DOHH2 (cell line): ENCODE results near the gene EIF4A3.

Experiments
- H3F3A ChIP-seq: fragments of 200-600 bp; sonication (generic), shearing (Covaris generic); 2 replicates; pipeline ENCODE4 v1.6.0; 2016; ENCODE audit warnings: antibody characterized with exemption, mild to moderate bottlenecking; ENCODE audit not compliant: control insufficient read depth, insufficient read depth
- H3K27ac ChIP-seq: fragments of 200-600 bp; sonication (generic); 2 replicates; pipeline ENCODE4 v1.5.1; 2014; ENCODE audit warnings: low read depth, mild to moderate bottlenecking, low read length, moderate library complexity
- H3K27me3 ChIP-seq: fragments of 200-600 bp; sonication (generic); 2 replicates; pipeline ENCODE4 v1.6.1; 2014; ENCODE audit warnings: mild to moderate bottlenecking, low read length, mixed read lengths; ENCODE audit not compliant: control insufficient read depth
- H3K36me3 ChIP-seq: fragments of 200-600 bp; sonication (generic); 2 replicates; pipeline ENCODE4 v1.6.1; 2014; ENCODE audit warnings: mild to moderate bottlenecking, low read length, moderate library complexity, mixed read lengths; ENCODE audit not compliant: control insufficient read depth
- H3K4me1 ChIP-seq: fragments of 200-600 bp; sonication (generic); 2 replicates; pipeline ENCODE4 v1.6.1; 2014; ENCODE audit warnings: mild to moderate bottlenecking, low read length, mixed read lengths; ENCODE audit not compliant: control insufficient read depth
- H3K4me2 ChIP-seq: fragments of 200-600 bp; sonication (generic); 2 replicates; pipeline ENCODE4 v1.6.0; 2014; ENCODE audit warnings: mild to moderate bottlenecking, low read length, moderate library complexity
- H3K4me3 ChIP-seq: fragments of 200-600 bp; sonication (generic); 2 replicates; pipeline ENCODE4 v1.5.1; 2014; ENCODE audit warnings: mild to moderate bottlenecking, low read length, mixed read lengths
- H3K79me2 ChIP-seq: fragments of 200-600 bp; sonication (generic); 2 replicates; pipeline ENCODE4 v1.6.1; 2014; ENCODE audit warnings: mild to moderate bottlenecking, low read length, mixed read lengths; ENCODE audit not compliant: control insufficient read depth
- H3K9me2 ChIP-seq: fragments of 200-600 bp; sonication (generic); replicated peaks from 2 replicates; pipeline ENCODE4 v1.6.1; 2014; ENCODE audit warnings: mild to moderate bottlenecking, low read length, mixed read lengths; ENCODE audit not compliant: control insufficient read depth
- H3K9me3 ChIP-seq: fragments of 200-600 bp; sonication (generic); 2 replicates; pipeline ENCODE4 v1.6.1; 2014; ENCODE audit warnings: antibody characterized with exemption, low read length, mixed read lengths; ENCODE audit not compliant: control insufficient read depth, insufficient read depth
- H4K20me1 ChIP-seq: fragments of 200-600 bp; sonication (generic); 2 replicates; pipeline ENCODE4 v1.6.0; 2014; ENCODE audit warnings: low read depth, mild to moderate bottlenecking, antibody characterized with exemption, low read length, moderate library complexity; ENCODE audit not compliant: control insufficient read depth, insufficient read depth
- EZH2phosphoT487 ChIP-seq: fragments of 200-600 bp; sonication (generic); IDR thresholded peaks from 2 replicates; pipeline ENCODE4 v1.6.1; 2017; ENCODE audit warnings: borderline replicate concordance, mild to moderate bottlenecking, antibody characterized with exemption, low read length, moderate library complexity, mixed read lengths
- TF ChIP-seq, protein P1 (sequence below): fragments of 200-600 bp; sonication (generic); IDR thresholded peaks from one replicate; pipeline ENCODE4 v1.5.1; 2014; ENCODE audit warnings: antibody characterized with exemption, mild to moderate bottlenecking, low read depth, low read length; ENCODE audit not compliant: poor library complexity, severe bottlenecking

EIF4A3 gene

DNA sequence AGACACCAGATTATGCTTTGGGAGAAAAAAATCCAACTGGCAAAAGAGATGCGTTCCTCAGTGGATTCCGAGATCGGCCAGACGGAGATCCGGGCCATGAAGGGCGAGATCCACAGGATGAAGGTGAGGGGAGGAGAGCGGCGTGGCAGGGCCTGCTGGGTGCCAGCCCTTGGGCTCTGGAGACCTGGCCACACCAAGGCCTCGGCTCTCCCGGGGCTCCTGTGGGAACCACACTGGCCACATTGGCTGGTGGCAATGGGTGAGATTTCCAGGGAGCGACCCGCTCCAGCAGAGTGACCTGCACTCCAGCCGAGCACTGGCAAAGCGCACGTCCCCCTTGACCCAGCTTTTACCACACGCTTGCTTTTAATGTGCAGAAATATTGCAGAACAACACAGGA lies 57.2 kb downstream of the EIF4A3 start:
- Histone ChIP-seq H3K9me3 (no peaks in the 10 kb centered on the region), H3K4me3 (no peak overlapping the region), H3K27me3 (0 out of 2 replicates have a peak, but pooled peaks cover 5% of the 10 kb centered on the region), H3F3A (no peaks in the 10 kb centered on the region), H3K9me2 (no peaks in the 10 kb centered on the region), H3K27ac (no peak overlapping the region), H4K20me1 (no peaks in the 10 kb centered on the region), H3K79me2 (no peaks in the 10 kb centered on the region), H3K36me3 (no peaks in the 10 kb centered on the region), H3K4me2 (no peak overlapping the region), H3K4me1 (no peaks in the 10 kb centered on the region)
- TF ChIP-seq EZH2phosphoT487, result no peak
- TF ChIP-seq, protein P1, sequence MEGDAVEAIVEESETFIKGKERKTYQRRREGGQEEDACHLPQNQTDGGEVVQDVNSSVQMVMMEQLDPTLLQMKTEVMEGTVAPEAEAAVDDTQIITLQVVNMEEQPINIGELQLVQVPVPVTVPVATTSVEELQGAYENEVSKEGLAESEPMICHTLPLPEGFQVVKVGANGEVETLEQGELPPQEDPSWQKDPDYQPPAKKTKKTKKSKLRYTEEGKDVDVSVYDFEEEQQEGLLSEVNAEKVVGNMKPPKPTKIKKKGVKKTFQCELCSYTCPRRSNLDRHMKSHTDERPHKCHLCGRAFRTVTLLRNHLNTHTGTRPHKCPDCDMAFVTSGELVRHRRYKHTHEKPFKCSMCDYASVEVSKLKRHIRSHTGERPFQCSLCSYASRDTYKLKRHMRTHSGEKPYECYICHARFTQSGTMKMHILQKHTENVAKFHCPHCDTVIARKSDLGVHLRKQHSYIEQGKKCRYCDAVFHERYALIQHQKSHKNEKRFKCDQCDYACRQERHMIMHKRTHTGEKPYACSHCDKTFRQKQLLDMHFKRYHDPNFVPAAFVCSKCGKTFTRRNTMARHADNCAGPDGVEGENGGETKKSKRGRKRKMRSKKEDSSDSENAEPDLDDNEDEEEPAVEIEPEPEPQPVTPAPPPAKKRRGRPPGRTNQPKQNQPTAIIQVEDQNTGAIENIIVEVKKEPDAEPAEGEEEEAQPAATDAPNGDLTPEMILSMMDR, result no peak

DNA sequence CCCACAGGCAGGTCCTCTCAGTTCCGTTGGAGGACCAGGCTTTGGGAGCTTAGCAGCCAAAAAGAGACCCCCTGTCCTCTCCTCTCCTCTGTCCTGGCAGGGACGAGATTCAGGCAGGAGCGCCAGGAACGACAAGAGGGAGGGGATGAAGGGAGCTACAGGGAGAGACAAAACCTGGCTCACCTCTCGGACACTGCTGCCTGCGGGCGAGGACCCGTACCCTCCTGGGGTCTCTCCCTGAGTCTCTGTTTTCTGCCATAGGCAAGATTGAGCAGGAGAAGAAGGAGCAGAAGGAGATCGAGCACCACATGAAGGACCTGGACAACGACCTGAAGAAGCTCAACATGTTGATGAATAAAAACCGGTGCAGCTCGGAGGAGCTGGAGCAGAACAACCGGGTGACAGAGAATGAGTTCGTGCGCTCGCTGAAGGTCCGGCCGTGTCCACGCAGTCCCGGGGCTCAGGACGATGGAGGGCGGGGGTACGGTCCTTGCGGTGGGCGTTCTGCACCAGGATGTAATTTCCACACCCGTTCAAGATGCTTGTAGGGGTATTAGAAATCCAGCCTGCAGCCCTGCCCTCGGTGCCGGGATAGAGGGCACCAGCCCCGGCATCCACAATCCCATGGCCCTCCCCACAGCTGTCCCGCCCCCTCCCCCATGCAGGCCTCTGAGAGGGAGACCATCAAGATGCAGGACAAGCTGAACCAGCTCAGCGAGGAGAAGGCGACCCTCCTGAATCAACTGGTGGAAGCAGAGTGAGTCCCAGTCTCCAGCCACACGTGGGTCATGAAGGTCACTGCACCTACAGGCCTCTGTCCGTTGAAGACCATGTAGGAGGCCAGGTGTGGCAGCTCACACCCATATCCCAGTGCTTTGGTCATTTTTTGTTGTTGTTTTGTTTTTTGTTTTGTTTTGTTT lies 59.3 kb downstream of the EIF4A3 start:
- Histone ChIP-seq H3K9me2 (no peaks in the 10 kb centered on the region), H3K9me3 (no peaks in the 10 kb centered on the region), H3K4me1 (no peaks in the 10 kb centered on the region), H3K27me3 (peaks cover 9% of the 10 kb centered on the region; the same call in 1 of the 2 replicates), H3K4me3 (no peak overlapping the region), H3K36me3 (no peaks in the 10 kb centered on the region), H4K20me1 (no peaks in the 10 kb centered on the region), H3K79me2 (no peaks in the 10 kb centered on the region), H3K27ac (no peak overlapping the region), H3F3A (no peaks in the 10 kb centered on the region), H3K4me2 (no peak overlapping the region)
- TF ChIP-seq EZH2phosphoT487, result no peak
- TF ChIP-seq, protein P1, result no peak

DNA sequence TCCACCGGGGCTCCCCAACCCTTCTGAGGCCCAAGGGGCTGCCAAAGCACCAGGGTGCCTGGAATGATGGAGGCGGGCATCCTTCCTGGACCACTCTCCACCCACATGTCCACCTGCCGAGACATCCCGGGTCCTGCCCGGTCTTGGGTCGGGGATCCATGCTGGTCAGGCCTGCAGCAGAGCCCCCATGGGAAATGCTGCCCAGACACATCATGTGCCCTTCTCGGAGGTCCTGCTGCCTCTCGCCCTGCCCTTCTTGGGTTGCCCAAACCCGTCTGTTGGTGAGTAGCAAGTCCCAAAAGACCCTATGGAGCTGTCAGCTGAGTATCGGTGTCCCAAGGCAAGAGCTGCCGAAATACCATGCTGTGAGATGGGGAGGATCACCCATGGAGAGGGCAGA lies 60.3 kb downstream of the EIF4A3 start:
- Histone ChIP-seq H3K4me2 (no peak overlapping the region), H3K9me3 (no peaks in the 10 kb centered on the region), H3K36me3 (no peaks in the 10 kb centered on the region), H4K20me1 (no peaks in the 10 kb centered on the region), H3K27ac (no peak overlapping the region), H3F3A (no peaks in the 10 kb centered on the region), H3K79me2 (no peaks in the 10 kb centered on the region), H3K4me1 (no peaks in the 10 kb centered on the region), H3K27me3 (peaks cover 6% of the 10 kb centered on the region; the same call in 1 of the 2 replicates), H3K4me3 (no peak overlapping the region), H3K9me2 (no peaks in the 10 kb centered on the region)
- TF ChIP-seq, protein P1, result no peak
- TF ChIP-seq EZH2phosphoT487, result no peak
